GM19397 (cell line): Measurements from ENCODE around the gene TBCA.
"Not testable (repeated sequence)": the region's sequence is repeated elsewhere in the genome, so short reads cannot be mapped to it uniquely, and the experiment has no call there.

Source experiments
- ATAC-seq: cut with Tn5 transposase; IDR thresholded peaks from one replicate; pipeline ENCODE4 v1.9.1; 2021; ENCODE audit warnings: mild to moderate bottlenecking, moderate library complexity; ENCODE audit not compliant: unreplicated experiment

Gene TBCA

GRCh38 chr5:77718934-77719610 is 57.1 kb downstream of the TBCA start:
- ATAC-seq = peak; percentile 63

GRCh38 chr5:77709993-77710685 is 66.0 kb downstream of the TBCA start:
- ATAC-seq = no peak

- ATAC-seq = no peak
Measured at GRCh38 chr5:77709340-77709739, 66.8 kb downstream of the TBCA start.

GRCh38 chr5:77707791-77708190 is 68.3 kb downstream of the TBCA start:
- ATAC-seq = no peak

GRCh38 chr5:77699569-77699968 is 76.6 kb downstream of the TBCA start:
- not testable (repeated sequence) for ATAC-seq

GRCh38 chr5:77698920-77699319 is 77.2 kb downstream of the TBCA start:
- no peak for ATAC-seq

- no peak for ATAC-seq
Measured at GRCh38 chr5:77697692-77698091, 78.4 kb downstream of the TBCA start.

GRCh38 chr5:77696120-77696519 is 80.0 kb downstream of the TBCA start:
- no peak for ATAC-seq

- no peak for ATAC-seq
Measured at GRCh38 chr5:77693913-77694312, 82.2 kb downstream of the TBCA start.

GRCh38 chr5:77683171-77683732 is 92.9 kb downstream of the TBCA start:
- no peak for ATAC-seq

- no peak for ATAC-seq
Measured at GRCh38 chr5:77670526-77670925, 105.6 kb downstream of the TBCA start.

- ATAC-seq = no peak
Measured at GRCh38 chr5:77669677-77670076, 106.5 kb downstream of the TBCA start.

- ATAC-seq = no peak
Measured at GRCh38 chr5:77663090-77663863, 112.9 kb downstream of the TBCA start.

- ATAC-seq = no peak
Measured at GRCh38 chr5:77662635-77663034, 113.5 kb downstream of the TBCA start.

- ATAC-seq = no peak
Measured at GRCh38 chr5:77658662-77659061, 117.5 kb downstream of the TBCA start.

- ATAC-seq = no peak
Measured at GRCh38 chr5:77651343-77651742, 124.8 kb downstream of the TBCA start.

GRCh38 chr5:77650686-77651085 is 125.5 kb downstream of the TBCA start:
- no peak for ATAC-seq

GRCh38 chr5:77649776-77650175 is 126.4 kb downstream of the TBCA start:
- ATAC-seq = no peak

GRCh38 chr5:77645995-77646639 is 130.0 kb downstream of the TBCA start:
- no peak for ATAC-seq

GRCh38 chr5:77645158-77645994 is 130.8 kb downstream of the TBCA start:
- no peak for ATAC-seq
